Thymus (tissue), 11 donors: Measurements from ENCODE around the gene MYCBPAP. TPM values are rescaled to one million over a fixed set of nuclear protein-coding genes. Genes with fewer than 3 reads are reported as not detected.

ENCODE experiments used
- DNase-seq, 9 donors: peaks; one replicate each; pipeline ENCODE4 v3.0.0-alpha.2; 2013; ENCODE audit warnings: low spot score in 9 of 9, low read depth in 6 of 9, missing footprints in 1 of 9
- H3K27ac ChIP-seq, 2 donors: one replicate each; pipeline ENCODE4 v1.5.1; 2013; ENCODE audit warnings: control low read depth in 1 of 2, low read depth in 1 of 2, low read length in 1 of 2, mild to moderate bottlenecking in 1 of 2, moderate library complexity in 1 of 2
- H3K27me3 ChIP-seq, 2 donors: one replicate each; pipeline ENCODE4 v1.5.1; 2013; ENCODE audit warnings: low read length in 1 of 2; ENCODE audit not compliant: control insufficient read depth in 2 of 2, insufficient read depth in 1 of 2
- H3K36me3 ChIP-seq, 2 donors: one replicate each; pipeline ENCODE4 v1.5.1; 2013; ENCODE audit warnings: low read length in 1 of 2, mild to moderate bottlenecking in 1 of 2, moderate library complexity in 1 of 2; ENCODE audit not compliant: control insufficient read depth in 2 of 2, insufficient read depth in 2 of 2
- H3K4me1 ChIP-seq, 2 donors: one replicate each; pipeline ENCODE4 v1.5.1; 2013; ENCODE audit warnings: low read length in 2 of 2; ENCODE audit not compliant: control insufficient read depth in 2 of 2, insufficient read depth in 2 of 2
- H3K4me3 ChIP-seq, 2 donors: one replicate each; pipeline ENCODE4 v1.5.1; 2013; ENCODE audit warnings: low read length in 2 of 2, control low read depth in 1 of 2, mild to moderate bottlenecking in 1 of 2
- H3K9me3 ChIP-seq, 2 donors: one replicate each; pipeline ENCODE4 v1.5.1; 2013; ENCODE audit warnings: low read length in 1 of 2, mild to moderate bottlenecking in 1 of 2; ENCODE audit not compliant: control insufficient read depth in 2 of 2, insufficient read depth in 1 of 2
- WGBS: extraction: QIAGEN DNeasy Blood & Tissue Kit; methylation state at CpG from one replicate; pipeline ENCODE4 v1.1.7; 2013; 5-methylcytosine and 5-hydroxymethylcytosine counted together
- polyA plus RNA-seq: library from polyadenylated mRNA; stranded (reverse); fragments of 200-250 nt; gene quantifications from one replicate; pipeline ENCODE4 v1.2.3, GENCODE V29; 2013
- total RNA-seq: library from RNA; stranded (reverse); fragments of 120-200 nt; gene quantifications from one replicate; pipeline ENCODE4 v1.2.4, GENCODE V29; 2013
- donor health status: healthy.

Gene MYCBPAP
- total and polyA plus RNA-seq, 2 donors, result 1.2 to 1.5 TPM

GRCh38 chr17:50568659-50569058 is 60.4 kb downstream of the MYCBPAP start:
- 94% methylated on average over 12 of the region's 12 CpGs for WGBS
- no peaks in the 10 kb centered on the region for H3K9me3 ChIP-seq
- H3K4me1 ChIP-seq, result peaks cover 0 to 10% of the 10 kb centered on the region in 2 donors
- DNase-seq, result no peak
- no peak overlapping the region for H3K4me3 ChIP-seq
- H3K27me3 ChIP-seq, result peaks cover 18 to 65% of the 10 kb centered on the region in 2 donors
- no peak overlapping the region for H3K27ac ChIP-seq
- H3K36me3 ChIP-seq, result no peaks in the 10 kb centered on the region

- WGBS, result 94% methylated on average over 7 of the region's 7 CpGs
- Histone ChIP-seq H3K36me3 (no peaks in the 10 kb centered on the region), H3K27ac (no peak overlapping the region), H3K4me1 (peaks cover 0 to 8% of the 10 kb centered on the region in 2 donors), H3K9me3 (no peaks in the 10 kb centered on the region), H3K4me3 (no peak overlapping the region), H3K27me3 (peaks cover 10 to 55% of the 10 kb centered on the region in 2 donors)
- DNase-seq, result no peak
These were observed 61.4 kb downstream of the MYCBPAP start for GRCh38 chr17:50569592-50569991.

- Histone ChIP-seq H3K27me3 (peaks cover 5 to 51% of the 10 kb centered on the region in 2 donors), H3K9me3 (no peaks in the 10 kb centered on the region), H3K27ac (no peak overlapping the region), H3K4me3 (no peak overlapping the region), H3K4me1 (peaks cover 0 to 6% of the 10 kb centered on the region in 2 donors), H3K36me3 (no peaks in the 10 kb centered on the region)
- 96% methylated on average over 8 of the region's 8 CpGs for WGBS
- no peak for DNase-seq
These were observed 61.8 kb downstream of the MYCBPAP start for GRCh38 chr17:50570032-50570431.

- peaks cover 3 to 46% of the 10 kb centered on the region in 2 donors for H3K27me3 ChIP-seq
- H3K27ac ChIP-seq, result no peak overlapping the region
- H3K4me3 ChIP-seq, result no peak overlapping the region
- 86% methylated on average over 7 of the region's 7 CpGs for WGBS
- H3K9me3 ChIP-seq, result no peaks in the 10 kb centered on the region
- DNase-seq, result no peak
- H3K36me3 ChIP-seq, result no peaks in the 10 kb centered on the region
- peaks cover 0 to 3% of the 10 kb centered on the region in 2 donors for H3K4me1 ChIP-seq
These were observed 62.3 kb downstream of the MYCBPAP start for GRCh38 chr17:50570528-50570927.

GRCh38 chr17:50571681-50572080 is 63.4 kb downstream of the MYCBPAP start:
- DNase-seq, result no peak
- H3K27me3 ChIP-seq, result peaks cover 0 to 34% of the 10 kb centered on the region in 2 donors
- 88% methylated on average over 19 of the region's 19 CpGs for WGBS
- no peak overlapping the region for H3K27ac ChIP-seq
- H3K4me1 ChIP-seq, result no peaks in the 10 kb centered on the region
- H3K36me3 ChIP-seq, result no peaks in the 10 kb centered on the region
- H3K4me3 ChIP-seq, result no peak overlapping the region
- no peaks in the 10 kb centered on the region for H3K9me3 ChIP-seq

GRCh38 chr17:50572541-50572940 is 64.3 kb downstream of the MYCBPAP start:
- 99% methylated on average over 20 of the region's 20 CpGs for WGBS
- Histone ChIP-seq H3K27ac (no peak overlapping the region), H3K36me3 (no peaks in the 10 kb centered on the region), H3K9me3 (no peaks in the 10 kb centered on the region), H3K4me1 (no peaks in the 10 kb centered on the region), H3K27me3 (peaks cover 0 to 26% of the 10 kb centered on the region in 2 donors), H3K4me3 (no peak overlapping the region)
- no peak for DNase-seq

- H3K27me3 ChIP-seq, result peaks cover 0 to 23% of the 10 kb centered on the region in 2 donors
- no peaks in the 10 kb centered on the region for H3K4me1 ChIP-seq
- H3K9me3 ChIP-seq, result no peaks in the 10 kb centered on the region
- no peak overlapping the region for H3K27ac ChIP-seq
- no peak for DNase-seq
- no peaks in the 10 kb centered on the region for H3K36me3 ChIP-seq
- 95% methylated on average over 12 of the region's 12 CpGs for WGBS
- H3K4me3 ChIP-seq, result no peak overlapping the region
These were observed 65.8 kb downstream of the MYCBPAP start for GRCh38 chr17:50573866-50574611.

GRCh38 chr17:50575581-50576210 is 67.5 kb downstream of the MYCBPAP start:
- DNase-seq, result no peak
- Histone ChIP-seq H3K36me3 (no peaks in the 10 kb centered on the region), H3K27me3 (peaks cover 0 to 23% of the 10 kb centered on the region in 2 donors), H3K4me3 (no peak overlapping the region), H3K4me1 (no peaks in the 10 kb centered on the region), H3K27ac (no peak overlapping the region), H3K9me3 (no peaks in the 10 kb centered on the region)
- 90% methylated on average over 33 of the region's 33 CpGs for WGBS

- Histone ChIP-seq H3K27ac (no peak overlapping the region), H3K9me3 (no peaks in the 10 kb centered on the region), H3K27me3 (peaks cover 0 to 17% of the 10 kb centered on the region in 2 donors), H3K4me1 (no peaks in the 10 kb centered on the region), H3K36me3 (no peaks in the 10 kb centered on the region), H3K4me3 (no peak overlapping the region)
- DNase-seq, result no peak
- WGBS, result 72% methylated on average over 13 of the region's 13 CpGs
These were observed 68.6 kb downstream of the MYCBPAP start for GRCh38 chr17:50576864-50577263.
